Measurements from ENCODE around the gene PLEKHG3.

Gene PLEKHG3

GRCh38 chr14:64728856-64729255 lies 24.6 kb downstream of the PLEKHG3 start:
- DNase-seq, result no peak

DNA sequence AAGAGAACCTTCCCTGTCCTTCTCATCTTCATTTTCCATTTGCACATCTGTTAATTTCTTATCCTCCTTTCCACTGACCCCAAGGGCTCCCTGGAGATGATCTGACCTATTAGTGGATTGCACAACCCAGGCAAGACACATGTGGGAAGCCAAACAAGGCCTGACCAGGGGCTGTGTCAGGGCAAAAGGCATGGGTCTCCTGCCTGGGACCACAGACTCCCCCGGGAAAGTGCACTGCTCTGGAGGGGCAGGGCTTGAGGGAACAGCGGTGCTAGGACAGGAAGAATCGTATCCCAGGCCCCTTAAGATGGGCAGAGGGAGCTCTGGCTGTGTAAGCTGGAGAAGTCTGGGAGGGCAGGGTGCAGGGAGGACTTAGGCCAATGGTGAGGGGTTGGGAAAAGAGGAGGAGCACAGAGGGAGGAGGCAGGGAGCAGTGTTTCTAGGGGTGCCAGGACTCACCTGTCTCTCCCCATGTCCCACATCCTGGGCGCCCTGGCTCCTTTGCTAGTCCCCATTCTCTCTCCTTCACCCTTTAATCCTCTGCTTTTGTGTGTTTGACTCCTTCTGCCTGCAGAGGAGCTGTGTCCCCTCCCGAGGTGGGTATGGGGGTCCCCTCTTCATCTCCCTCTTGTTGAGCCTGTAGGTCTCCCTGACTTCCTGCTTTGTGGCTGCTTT lies 25.3 kb downstream of the PLEKHG3 start:
- no peak for DNase-seq

GRCh38 chr14:64730061-64730440 lies 25.8 kb downstream of the PLEKHG3 start:
- DNase-seq, result no peak

- DNase-seq, result no peak
Measured at GRCh38 chr14:64730681-64731080, 26.5 kb downstream of the PLEKHG3 start.

DNA sequence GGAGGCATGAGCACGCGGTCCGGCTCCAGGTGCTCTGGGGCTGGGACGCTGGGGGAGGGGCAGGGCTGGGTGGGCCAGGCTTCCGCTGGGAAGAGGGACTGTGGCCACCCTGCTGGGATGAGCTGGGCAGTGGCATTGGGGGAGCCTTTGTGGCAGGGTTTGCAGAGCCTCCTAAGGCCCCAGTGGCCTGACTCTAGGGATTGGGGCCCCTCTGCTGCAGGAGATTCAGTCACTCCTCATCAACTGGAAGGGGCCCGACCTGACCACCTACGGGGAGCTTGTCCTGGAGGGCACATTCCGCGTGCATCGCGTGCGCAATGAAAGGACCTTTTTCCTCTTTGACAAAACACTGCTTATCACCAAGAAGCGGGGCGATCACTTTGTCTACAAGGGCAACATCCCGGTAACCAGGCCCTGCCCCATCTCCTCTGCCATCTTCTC lies 26.9 kb downstream of the PLEKHG3 start:
- no peak for DNase-seq

DNA sequence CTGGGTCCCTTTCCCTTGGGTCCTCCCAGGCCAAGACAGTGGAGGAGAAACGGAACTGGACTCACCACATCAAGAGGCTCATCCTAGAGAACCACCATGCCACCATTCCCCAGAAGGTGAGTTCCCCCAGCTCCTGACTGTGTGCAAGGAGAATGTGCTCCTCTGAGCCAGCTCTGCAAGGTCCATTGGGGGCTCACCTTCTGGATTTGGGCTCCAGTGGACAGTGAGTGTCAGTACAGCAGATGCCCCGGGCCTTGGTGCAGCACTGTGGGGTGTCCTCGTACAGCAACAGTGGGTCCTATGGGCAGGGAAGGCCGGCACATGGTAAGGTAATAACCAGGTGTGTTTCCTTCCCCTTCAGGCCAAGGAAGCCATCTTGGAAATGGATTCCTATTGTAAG lies 27.8 kb downstream of the PLEKHG3 start:
- no peak for DNase-seq

GRCh38 chr14:64732536-64733120 lies 28.4 kb downstream of the PLEKHG3 start:
- no peak for DNase-seq

DNA sequence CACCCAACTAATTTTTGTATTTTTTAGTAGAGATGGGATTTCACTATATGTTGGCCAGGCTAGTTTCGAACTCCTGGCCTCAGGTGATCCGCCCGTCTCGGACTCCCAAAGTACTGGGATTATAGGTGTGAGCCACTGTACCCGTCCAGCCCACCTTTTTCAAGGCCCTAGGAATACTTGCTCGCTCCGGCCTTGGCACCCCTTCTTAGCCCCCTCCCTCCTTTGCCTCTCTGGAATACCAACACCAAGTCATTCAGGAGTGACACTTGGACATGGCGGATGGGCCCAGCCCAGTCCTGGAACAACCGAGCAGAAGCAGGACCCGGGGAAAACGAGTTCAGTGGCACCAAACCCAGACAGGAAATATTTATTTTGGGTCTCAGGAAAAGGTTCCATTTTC lies 29.1 kb downstream of the PLEKHG3 start:
- DNase-seq, result no peak

- no peak for DNase-seq
Measured at GRCh38 chr14:64733899-64734298, 29.7 kb downstream of the PLEKHG3 start.

GRCh38 chr14:64734990-64735389 lies 30.8 kb downstream of the PLEKHG3 start:
- no peak for DNase-seq

DNA sequence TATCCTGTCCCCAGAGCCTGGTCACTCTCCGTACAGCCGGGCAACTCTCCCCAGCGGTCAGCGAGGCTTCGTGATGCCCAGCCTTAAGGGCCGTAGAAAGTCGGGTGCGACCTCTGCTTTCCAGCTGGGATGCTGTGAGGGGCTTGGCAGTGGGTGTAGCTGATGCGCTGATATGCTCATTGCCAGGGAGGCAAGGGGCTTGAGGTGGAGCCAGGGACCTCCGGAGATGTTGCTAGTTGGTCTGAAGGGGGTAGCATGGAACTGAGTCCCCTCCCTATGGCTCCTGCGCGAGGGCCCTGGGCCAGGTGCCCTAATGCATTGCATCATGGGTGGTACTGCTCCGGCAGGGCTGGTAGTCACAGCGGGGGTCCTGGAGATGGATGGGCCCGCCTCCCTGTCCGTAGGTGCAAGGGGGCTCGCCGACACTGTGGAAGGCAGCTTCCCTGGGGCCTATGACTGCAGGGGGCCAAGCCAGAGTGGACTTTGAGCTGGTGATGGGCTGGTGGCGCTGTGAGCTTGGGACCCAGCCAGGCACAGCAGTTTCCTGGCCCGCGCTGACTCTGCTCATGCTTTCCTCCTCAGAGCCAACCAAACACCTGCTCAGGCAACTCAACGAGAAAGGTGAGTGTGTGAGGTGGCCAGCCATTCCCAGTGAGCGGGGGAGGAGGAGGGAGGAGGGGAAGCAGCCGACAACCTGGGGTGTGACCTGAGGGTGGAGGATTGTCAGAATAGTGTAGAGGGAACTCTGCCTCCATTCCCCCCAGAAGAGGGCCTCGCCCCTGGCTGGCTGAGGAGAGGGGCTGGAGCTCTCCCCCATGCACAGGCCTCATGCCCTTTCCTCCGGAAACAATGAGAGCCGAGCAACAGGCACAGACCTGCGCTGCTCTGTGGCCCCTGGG lies 32.3 kb downstream of the PLEKHG3 start:
- no peak for DNase-seq

DNA sequence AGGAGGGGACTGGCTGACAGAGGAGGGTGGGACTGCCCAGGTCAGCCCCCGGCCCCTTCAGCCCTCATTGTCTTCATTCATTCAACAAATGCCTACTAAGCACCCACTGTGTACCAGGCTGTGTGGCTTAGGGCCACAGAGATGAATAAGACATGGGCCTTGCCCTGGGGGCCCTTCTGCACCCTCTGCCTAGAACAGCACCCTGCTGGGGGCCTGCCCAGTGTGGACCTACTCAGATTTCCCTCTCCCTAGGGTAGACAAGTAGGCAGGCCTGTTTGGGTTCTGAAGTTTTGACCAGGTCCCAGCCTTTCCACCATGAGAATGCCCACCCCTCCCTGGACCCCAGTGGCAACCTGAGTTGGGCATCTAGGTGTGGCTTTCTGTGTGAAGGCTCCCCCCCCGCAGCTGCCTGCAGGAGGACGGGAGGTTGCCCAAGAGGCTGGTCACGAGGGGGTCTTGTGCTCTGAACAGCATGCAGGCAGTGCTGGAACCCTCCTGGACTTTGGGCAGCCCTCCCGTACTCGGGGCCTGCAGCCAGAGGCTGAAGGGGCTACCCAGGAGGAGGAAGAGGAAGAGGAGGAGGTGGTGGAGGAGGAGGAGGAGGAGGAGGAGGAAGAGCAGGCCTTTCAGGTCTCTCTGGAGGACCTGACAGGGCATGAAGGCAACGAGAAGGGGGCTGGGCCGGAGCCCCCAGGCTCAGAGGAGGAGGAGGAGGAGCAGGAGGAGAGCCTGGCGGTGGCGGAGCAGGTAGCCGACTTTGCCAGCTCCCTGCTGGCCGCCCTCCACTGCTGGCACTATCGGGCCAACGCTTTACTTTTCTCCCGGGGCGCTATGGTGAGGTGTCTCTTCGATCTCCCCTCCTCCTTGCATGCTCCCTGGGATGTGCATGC lies 33.4 kb downstream of the PLEKHG3 start:
- no peak for DNase-seq

- DNase-seq, result no peak
Measured at GRCh38 chr14:64738281-64738804, 34.1 kb downstream of the PLEKHG3 start.

GRCh38 chr14:64741200-64741599 lies 37.0 kb downstream of the PLEKHG3 start:
- no peak for DNase-seq

GRCh38 chr14:64741961-64742360 lies 37.7 kb downstream of the PLEKHG3 start:
- no peak for DNase-seq

DNA sequence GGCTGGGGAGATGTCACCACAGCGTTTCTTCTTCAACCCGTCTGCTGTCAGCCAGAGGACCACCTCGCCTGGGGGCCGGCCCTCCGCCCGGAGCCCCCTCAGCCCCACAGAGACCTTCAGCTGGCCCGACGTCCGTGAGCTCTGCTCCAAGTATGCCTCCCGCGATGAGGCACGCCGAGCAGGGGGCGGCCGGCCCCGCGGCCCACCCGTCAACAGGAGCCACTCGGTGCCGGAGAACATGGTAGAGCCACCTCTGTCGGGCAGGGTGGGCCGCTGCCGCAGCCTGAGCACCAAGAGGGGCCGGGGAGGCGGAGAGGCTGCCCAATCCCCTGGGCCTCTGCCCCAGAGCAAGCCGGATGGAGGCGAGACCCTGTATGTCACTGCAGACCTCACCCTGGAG lies 38.8 kb downstream of the PLEKHG3 start:
- no peak for DNase-seq

DNA sequence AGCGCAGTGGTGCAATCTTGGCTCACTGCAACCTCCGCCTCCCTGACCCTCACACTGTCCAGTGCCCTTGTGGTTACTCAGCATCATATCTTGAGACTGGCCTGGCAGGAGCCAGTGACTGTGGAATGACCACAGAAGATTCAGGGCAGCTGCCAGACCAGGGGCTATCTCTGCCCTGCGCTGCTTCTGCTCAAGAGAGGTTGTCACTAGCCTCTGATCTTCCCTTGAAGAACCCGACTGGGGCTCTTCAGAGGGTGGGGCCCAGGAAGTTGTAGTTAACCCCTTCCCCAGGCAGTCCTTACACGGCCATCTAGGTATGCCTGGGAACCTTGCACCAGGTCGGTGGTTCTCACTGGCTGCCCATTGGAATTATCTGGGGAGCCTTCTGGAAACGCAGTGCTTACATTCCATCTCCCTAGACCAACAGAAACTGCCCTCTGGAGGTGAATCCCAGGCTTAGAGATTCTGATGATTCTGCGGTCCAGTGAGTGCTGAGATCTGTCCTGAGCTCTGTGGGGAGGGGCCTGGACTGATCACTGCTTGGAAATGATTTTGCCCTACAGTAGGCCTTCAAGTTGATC lies 41.4 kb downstream of the PLEKHG3 start:
- no peak for DNase-seq

DNA sequence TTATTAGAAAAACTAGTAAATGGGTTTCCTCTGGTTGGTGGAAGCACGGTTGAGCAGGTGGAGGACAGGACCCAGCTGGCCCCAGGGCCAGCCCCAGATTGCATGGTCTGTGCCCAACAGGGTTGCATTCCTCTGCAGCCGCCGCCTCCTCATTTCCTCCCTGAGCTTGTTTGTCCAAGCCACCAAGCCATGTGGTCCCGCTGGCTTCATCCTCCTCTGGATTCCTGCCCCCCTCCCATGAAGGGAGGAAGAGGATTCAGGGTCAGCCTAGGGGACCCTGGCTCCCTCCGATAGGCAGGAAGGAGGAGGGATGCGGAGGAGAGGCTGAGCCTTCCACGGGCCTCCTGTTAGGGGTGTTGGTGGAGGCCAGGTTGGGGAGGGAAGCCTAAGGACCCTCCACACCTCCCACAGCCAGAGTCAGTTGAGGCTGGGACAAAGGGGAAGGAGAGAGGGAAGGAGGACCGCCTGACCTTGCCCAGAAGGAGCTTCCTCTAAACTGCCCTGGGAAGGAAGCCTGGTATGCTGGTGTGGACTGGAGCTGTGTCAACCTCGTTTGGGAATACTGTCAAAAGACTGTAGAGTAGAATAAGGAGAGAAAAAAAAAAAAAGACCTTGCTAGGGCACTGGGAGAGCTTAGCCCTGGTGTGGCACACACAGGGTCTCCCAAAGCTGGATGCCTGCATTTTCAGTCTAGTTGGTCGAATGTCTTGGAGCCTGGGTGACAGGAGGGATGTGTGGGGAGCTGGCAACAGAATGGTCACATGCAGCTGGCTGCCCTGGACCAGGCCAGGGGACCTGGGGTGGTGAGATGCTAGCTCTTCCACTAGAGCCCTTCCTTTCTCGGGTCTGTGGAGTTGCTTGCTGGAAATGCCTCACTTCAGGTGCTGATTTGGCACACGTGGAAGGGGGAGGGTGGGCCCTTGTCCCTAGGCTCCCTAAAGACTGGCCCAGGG lies 42.4 kb downstream of the PLEKHG3 start:
- no peak for DNase-seq

GRCh38 chr14:64747327-64747726 lies 43.1 kb downstream of the PLEKHG3 start:
- no peak for DNase-seq

DNA sequence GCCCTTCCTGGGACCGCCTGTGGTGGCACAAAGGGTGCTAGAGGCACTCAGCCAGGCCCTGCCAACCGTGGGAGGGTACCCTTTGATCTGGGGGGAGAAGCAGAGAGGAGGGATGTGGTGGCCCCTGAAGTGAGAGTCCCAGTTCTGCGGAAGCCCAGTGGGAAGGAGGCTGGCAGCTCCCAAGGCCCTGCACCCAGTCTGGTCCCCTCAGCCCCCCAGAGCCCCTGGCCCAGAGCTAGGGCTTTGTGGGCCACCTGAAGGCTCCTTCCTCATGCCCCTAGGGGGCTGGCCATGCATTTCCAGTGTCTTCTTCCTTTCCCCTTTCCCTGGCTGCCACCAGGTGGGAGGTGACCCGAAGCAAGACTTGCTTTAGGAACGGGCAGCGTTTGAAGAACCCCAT lies 44.3 kb downstream of the PLEKHG3 start:
- no peak for DNase-seq

Data from activated CD4-positive, alpha-beta T cell treated with anti-CD3 and anti-CD28 coated beads, Interleukin-2, amount 50 U/mL, for 1 hour (primary cell).